Vagina (tissue), 2 donors: ENCODE data around the gene NINJ1.

Source experiments
- POLR2A ChIP-seq, 2 donors: fragments of 450-650 bp; IDR thresholded peaks; one replicate each; pipeline ENCODE4 v1.6.1; 2017; ENCODE audit warnings: antibody characterized with exemption in 2 of 2, mild to moderate bottlenecking in 2 of 2, moderate library complexity in 2 of 2
- TF ChIP-seq, protein P1 (sequence below), 3 experiments: fragments of 450-650 bp in 2 of 3; fragments of 200-600 bp in 1 of 3; sonication (generic) in 1 of 3; IDR thresholded peaks; one replicate each; pipeline ENCODE4 v1.5.1; 2017 to 2019; ENCODE audit warnings: antibody characterized with exemption in 3 of 3, mild to moderate bottlenecking in 2 of 3, moderate library complexity in 2 of 3

DNA sequence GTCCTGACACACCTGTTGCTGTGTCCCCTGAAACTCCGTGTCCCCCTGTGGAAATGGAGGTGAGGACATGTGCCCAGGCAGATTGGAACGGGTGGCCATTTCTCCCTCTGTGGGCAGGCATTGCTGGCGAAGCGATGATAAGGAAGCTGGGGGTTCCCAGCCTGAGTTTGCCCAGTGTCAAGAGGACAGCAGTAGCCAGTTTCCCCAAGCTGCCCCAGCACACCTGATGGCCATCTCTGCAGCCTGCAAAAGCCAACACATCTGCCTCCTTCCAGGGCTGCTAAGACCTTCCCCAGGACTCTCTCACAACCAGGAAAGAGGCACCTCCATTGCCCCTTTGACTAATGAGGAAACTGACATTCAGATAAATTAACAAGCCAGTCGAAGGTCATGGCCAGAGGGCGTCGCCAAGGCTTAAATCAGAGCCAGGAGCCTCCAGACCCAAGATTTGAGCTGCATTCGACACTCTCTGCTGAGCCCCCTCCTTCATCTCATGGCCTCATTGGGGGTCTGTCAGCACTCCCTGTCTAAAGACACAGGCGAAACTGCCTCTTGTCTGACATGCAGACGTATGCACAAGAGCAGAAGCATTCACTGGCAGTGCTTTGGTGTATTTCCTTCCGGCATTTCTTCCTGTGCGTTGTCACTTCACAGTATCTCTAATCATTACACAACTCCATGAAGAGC lies 39.5 kb upstream of the NINJ1 start:
- TF ChIP-seq, protein P1, sequence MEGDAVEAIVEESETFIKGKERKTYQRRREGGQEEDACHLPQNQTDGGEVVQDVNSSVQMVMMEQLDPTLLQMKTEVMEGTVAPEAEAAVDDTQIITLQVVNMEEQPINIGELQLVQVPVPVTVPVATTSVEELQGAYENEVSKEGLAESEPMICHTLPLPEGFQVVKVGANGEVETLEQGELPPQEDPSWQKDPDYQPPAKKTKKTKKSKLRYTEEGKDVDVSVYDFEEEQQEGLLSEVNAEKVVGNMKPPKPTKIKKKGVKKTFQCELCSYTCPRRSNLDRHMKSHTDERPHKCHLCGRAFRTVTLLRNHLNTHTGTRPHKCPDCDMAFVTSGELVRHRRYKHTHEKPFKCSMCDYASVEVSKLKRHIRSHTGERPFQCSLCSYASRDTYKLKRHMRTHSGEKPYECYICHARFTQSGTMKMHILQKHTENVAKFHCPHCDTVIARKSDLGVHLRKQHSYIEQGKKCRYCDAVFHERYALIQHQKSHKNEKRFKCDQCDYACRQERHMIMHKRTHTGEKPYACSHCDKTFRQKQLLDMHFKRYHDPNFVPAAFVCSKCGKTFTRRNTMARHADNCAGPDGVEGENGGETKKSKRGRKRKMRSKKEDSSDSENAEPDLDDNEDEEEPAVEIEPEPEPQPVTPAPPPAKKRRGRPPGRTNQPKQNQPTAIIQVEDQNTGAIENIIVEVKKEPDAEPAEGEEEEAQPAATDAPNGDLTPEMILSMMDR (IDR thresholded peaks at IDR 0.05), result no peak
- TF ChIP-seq POLR2A (IDR thresholded peaks at IDR 0.05), result no peak
